H1 (cell line): ENCODE measurements around the gene PML. TPM values are rescaled to one million over a fixed set of nuclear protein-coding genes. Genes with fewer than 3 reads are reported as not detected.

Experiments used
- CTCF ChIA-PET: fragments of 300-600 bp; sonication (Branson Sonifier 250); formaldehyde crosslinking; loops from one replicate; lab custom pipeline; 2021; ENCODE audit not compliant: partially characterized antibody; lab: Charles Lee
- POLR2A ChIA-PET: fragments of 300-600 bp; sonication (Branson Sonifier 250); formaldehyde crosslinking; loops from one replicate; lab custom pipeline; 2021; ENCODE audit warnings: inconsistent platforms; ENCODE audit not compliant: partially characterized antibody; lab: Charles Lee
- DNase-seq, 2 experiments: peaks; one replicate each; pipeline versions ENCODE4 v3.0.0 to v3.0.0-alpha.2; 2010 to 2022; ENCODE audit warnings: low spot score in 2 of 2, low read depth in 1 of 2, mixed read lengths in 1 of 2
- FAIRE-seq: peaks from 2 replicates; lab custom pipeline; 2011; peaks lifted over from hg19 to GRCh38; lab: Jason Lieb, UNC
- H2AFZ ChIP-seq: 2 replicates; pipeline ENCODE4 v1.8.1; 2012; ENCODE audit warnings: low read length, inconsistent platforms
- H2AK5ac ChIP-seq: 2 replicates; pipeline ENCODE4 v1.6.1; 2013; ENCODE audit warnings: low read depth, low read length
- H2BK120ac ChIP-seq: replicated peaks from 2 replicates; pipeline ENCODE3; 2013; ENCODE audit warnings: low read depth, low read length, inconsistent platforms
- H2BK12ac ChIP-seq: 2 replicates; pipeline ENCODE4 v1.6.1; 2013; ENCODE audit warnings: low read depth, low read length
- H2BK15ac ChIP-seq: 2 replicates; pipeline ENCODE4 v1.6.1; 2013; ENCODE audit warnings: low read length
- H2BK20ac ChIP-seq: 2 replicates; pipeline ENCODE4 v1.6.1; 2013; ENCODE audit warnings: low read length
- H2BK5ac ChIP-seq: 2 replicates; pipeline ENCODE4 v1.6.1; 2013; ENCODE audit warnings: low read depth, low read length
- H3K14ac ChIP-seq: 2 replicates; pipeline ENCODE4 v1.6.1; 2013; ENCODE audit warnings: inconsistent platforms; ENCODE audit not compliant: insufficient read length
- H3K18ac ChIP-seq: 2 replicates; pipeline ENCODE4 v1.6.1; 2013; ENCODE audit warnings: low read length; ENCODE audit errors: extremely low read depth
- H3K23ac ChIP-seq: 2 replicates; pipeline ENCODE4 v1.6.1; 2013; ENCODE audit warnings: inconsistent platforms; ENCODE audit not compliant: insufficient read length
- H3K23me2 ChIP-seq: 2 replicates; pipeline ENCODE4 v1.6.1; 2013; ENCODE audit warnings: low read depth, low read length
- H3K27ac ChIP-seq: 2 replicates; pipeline ENCODE4 v1.6.1; 2011; ENCODE audit warnings: low read depth, low read length, inconsistent platforms
- H3K27me3 ChIP-seq, 4 experiments: replicated peaks in 1 of 4; 1 replicate in 1 of 4; 2 replicates in 3 of 4; pipeline versions ENCODE4 v1.6.1 to v1.8.1; 2011 to 2013; ENCODE audit warnings: low read length in 3 of 4, mild to moderate bottlenecking in 3 of 4, inconsistent platforms in 2 of 4, mixed read lengths in 2 of 4, moderate library complexity in 1 of 4; ENCODE audit not compliant: control insufficient read depth in 3 of 4, insufficient read depth in 3 of 4; ENCODE audit errors: extremely low read depth in 1 of 4
- H3K36me3 ChIP-seq, 4 experiments: 2 replicates each; pipeline versions ENCODE4 v1.6.1 to v1.8.1; 2011 to 2013; ENCODE audit warnings: mild to moderate bottlenecking in 4 of 4, low read length in 3 of 4, moderate library complexity in 2 of 4, control low read depth in 1 of 4, inconsistent platforms in 1 of 4; ENCODE audit not compliant: insufficient read depth in 4 of 4, control insufficient read depth in 2 of 4
- H3K4ac ChIP-seq: replicated peaks from 2 replicates; pipeline ENCODE3; 2013; ENCODE audit warnings: low read length, low read depth, mixed read lengths, inconsistent platforms; ENCODE audit not compliant: insufficient read length
- H3K4me1 ChIP-seq, 4 experiments: replicated peaks in 1 of 4; 1 replicate in 1 of 4; 2 replicates in 3 of 4; pipeline versions ENCODE4 v1.6.1 to v1.8.1; 2011 to 2013; ENCODE audit warnings: low read length in 3 of 4, inconsistent platforms in 2 of 4, mixed read lengths in 1 of 4; ENCODE audit not compliant: insufficient read depth in 4 of 4, control insufficient read depth in 3 of 4
- H3K4me2 ChIP-seq, 2 experiments: 2 replicates each; pipeline versions ENCODE4 v1.6.1 to v1.8.1; 2011 to 2013; ENCODE audit warnings: low read depth in 2 of 2, low read length in 2 of 2, control low read depth in 1 of 2, inconsistent platforms in 1 of 2, mild to moderate bottlenecking in 1 of 2; ENCODE audit not compliant: insufficient read depth in 1 of 2
- H3K4me3 ChIP-seq, 4 experiments: fragments of 200-600, 300-600 bp in 1 of 4; sonication (generic), shearing (Covaris generic), sonication (Bioruptor Twin) in 1 of 4; 2 replicates each; pipeline versions ENCODE4 v1.5.1 to v1.8.1; 2011 to 2016; ENCODE audit warnings: low read length in 4 of 4, low read depth in 3 of 4, control low read depth in 2 of 4, inconsistent platforms in 2 of 4, mild to moderate bottlenecking in 2 of 4, mixed read lengths in 1 of 4, moderate library complexity in 1 of 4; ENCODE audit not compliant: insufficient read depth in 2 of 4; ENCODE audit errors: extremely low read depth in 1 of 4
- H3K56ac ChIP-seq: replicated peaks from 2 replicates; pipeline ENCODE3; 2013; ENCODE audit warnings: low read depth, mild to moderate bottlenecking, mixed read lengths, low read length, inconsistent platforms; ENCODE audit not compliant: insufficient read length
- H3K79me1 ChIP-seq: 2 replicates; pipeline ENCODE4 v1.6.1; 2013; ENCODE audit warnings: low read depth, low read length, control low read depth
- H3K79me2 ChIP-seq, 2 experiments: 2 replicates each; pipeline versions ENCODE4 v1.6.1 to v1.8.1; 2012 to 2013; ENCODE audit warnings: low read length in 2 of 2, mild to moderate bottlenecking in 2 of 2, inconsistent platforms in 1 of 2; ENCODE audit not compliant: insufficient read depth in 2 of 2, control insufficient read depth in 1 of 2
- H3K9ac ChIP-seq, 4 experiments: replicated peaks in 1 of 4; 1 replicate in 1 of 4; 2 replicates in 3 of 4; pipeline versions ENCODE4 v1.6.1 to v1.8.1; 2011 to 2013; ENCODE audit warnings: low read depth in 3 of 4, low read length in 3 of 4, control low read depth in 2 of 4, mild to moderate bottlenecking in 2 of 4, moderate library complexity in 2 of 4, inconsistent platforms in 1 of 4; ENCODE audit errors: extremely low read depth in 1 of 4
- H3K9me3 ChIP-seq, 2 experiments: 2 replicates each; pipeline versions ENCODE4 v1.6.1 to v1.8.1; 2012 to 2013; ENCODE audit warnings: mild to moderate bottlenecking in 2 of 2, moderate library complexity in 2 of 2, control low read depth in 1 of 2, inconsistent platforms in 1 of 2, low read depth in 1 of 2, low read length in 1 of 2, mixed read lengths in 1 of 2; ENCODE audit not compliant: insufficient read depth in 2 of 2
- H4K20me1 ChIP-seq, 2 experiments: replicated peaks in 1 of 2; 2 replicates each; pipeline versions ENCODE3 to v1.8.1; 2011 to 2013; ENCODE audit warnings: inconsistent platforms in 2 of 2, low read length in 2 of 2, mild to moderate bottlenecking in 1 of 2; ENCODE audit not compliant: insufficient read depth in 2 of 2, control insufficient read depth in 1 of 2
- H4K5ac ChIP-seq: 2 replicates; pipeline ENCODE4 v1.6.1; 2013; ENCODE audit warnings: low read length, low read depth, mixed read lengths, inconsistent platforms; ENCODE audit not compliant: insufficient read length
- H4K8ac ChIP-seq: 2 replicates; pipeline ENCODE4 v1.8.0; 2013; ENCODE audit warnings: mild to moderate bottlenecking, moderate library complexity, low read length, inconsistent platforms; ENCODE audit not compliant: insufficient read depth; ENCODE audit errors: extremely low read depth
- H4K91ac ChIP-seq: replicated peaks from 2 replicates; pipeline ENCODE3; 2013; ENCODE audit warnings: low read length, mixed read lengths, inconsistent platforms; ENCODE audit not compliant: insufficient read length
- RAD21 ChIP-seq, 2 experiments: IDR thresholded peaks in 1 of 2; conservative IDR thresholded peaks in 1 of 2; 2 replicates each; pipeline ENCODE4 v1.6.1; 2011; ENCODE audit warnings: low read depth in 2 of 2, low read length in 2 of 2, improper control_type of control experiment in 1 of 2, inconsistent platforms in 1 of 2, mild to moderate bottlenecking in 1 of 2, moderate library complexity in 1 of 2
- WGBS, 2 experiments: shearing (Covaris generic) in 1 of 2; methylation state at CpG; one replicate each; pipeline versions ENCODE4 v1.1.6 to v1.1.7; 2013 to 2015; ENCODE audit warnings: low lambda C conversion rate in 2 of 2, mixed read lengths in 2 of 2, inconsistent platforms in 1 of 2, low coverage in 1 of 2, missing lambda C conversion rate in 1 of 2; ENCODE audit not compliant: insufficient replicate concordance in 2 of 2, insufficient coverage in 1 of 2, insufficient read length in 1 of 2; ENCODE audit errors: extremely low coverage in 1 of 2, missing lambda C conversion rate in 1 of 2; 5-methylcytosine and 5-hydroxymethylcytosine counted together
- polyA plus RNA-seq, 7 experiments: library from polyadenylated mRNA; depleted of rRNA in 3 of 7; stranded (reverse) in 5 of 7; unstranded in 2 of 7; fragments of >200 nt in 5 of 7; fragments of 200-250 nt in 2 of 7; gene quantifications; 1 replicate in 5 of 7; 2 replicates in 1 of 7; 4 replicates in 1 of 7; pipeline versions ENCODE4 v1.2.1 to v1.2.3, GENCODE V29; 2011 to 2013; ENCODE audit warnings: missing spikeins in 2 of 7, mixed read lengths in 2 of 7
- total RNA-seq: library from RNA; stranded (reverse); fragmentation: NEBNext Ultra II Directional; extraction: Animal tissue kit (Norgen Biotek cat#: 25700); gene quantifications from 2 replicates; pipeline ENCODE4 v1.2.1, GENCODE V29; 2021

Gene PML
- total and polyA plus RNA-seq, 2 of the 8 experiments (the other 6 are each of a cell fraction or from before 2014, with no cell fraction given), result 14.9 to 30.3 TPM

DNA sequence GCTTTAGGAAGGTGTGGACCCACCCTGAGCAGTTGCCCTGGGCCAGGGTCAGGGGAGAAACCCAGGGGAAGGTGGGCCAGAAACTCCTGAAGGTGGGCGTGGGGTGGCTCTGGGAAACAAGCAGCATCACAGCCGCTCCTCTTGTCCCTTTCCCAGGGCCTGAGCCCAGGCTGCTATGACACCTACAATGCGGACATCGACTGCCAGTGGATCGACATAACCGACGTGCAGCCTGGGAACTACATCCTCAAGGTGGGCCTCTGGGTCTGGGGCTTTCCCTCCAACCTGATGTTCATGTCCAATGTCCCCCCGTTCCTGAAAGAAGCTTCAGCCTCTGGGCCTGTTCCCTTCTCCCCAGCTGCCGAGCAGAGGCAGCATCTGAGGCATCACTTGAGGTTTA is 46.9 kb upstream of the PML start:
- Histone ChIP-seq H2BK5ac (no peak overlapping the region), H4K5ac (no peak overlapping the region), H3K23me2 (no peaks in the 10 kb centered on the region), H4K8ac (no peak overlapping the region), H2BK120ac (no peak overlapping the region), H3K14ac (no peak overlapping the region), H3K9ac (no peak overlapping the region), H2BK12ac (no peak overlapping the region), H3K56ac (no peak overlapping the region), H3K79me2 (no peaks in the 10 kb centered on the region), H3K4me3 (no peak overlapping the region), H3K79me1 (no peaks in the 10 kb centered on the region), H3K27me3 (no peaks in the 10 kb centered on the region), H4K20me1 (no peaks in the 10 kb centered on the region), H3K23ac (no peak overlapping the region), H3K18ac (no peak overlapping the region), H4K91ac (no peak overlapping the region), H3K9me3 (no peaks in the 10 kb centered on the region), H3K4me2 (no peak overlapping the region), H2AFZ (no peak overlapping the region), H3K27ac (no peak overlapping the region), H2BK15ac (no peak overlapping the region), H3K4ac (no peak overlapping the region), H3K36me3 (no peaks in the 10 kb centered on the region), H2BK20ac (no peak overlapping the region), H3K4me1 (peaks cover 6 to 16% (median 12%) of the 10 kb centered on the region in 4 experiments), H2AK5ac (no peak overlapping the region)
- CTCF ChIA-PET, result interaction anchor here (1.3 to 1.5 kb wide), 3 partner anchors 13 to 88 kb away, joined by 4 to 8 read pairs (median 5); no protein-coding TSS in a partner anchor
- POLR2A ChIA-PET, result no interaction called here
- DNase-seq (no peak), FAIRE-seq (no peak)
- TF ChIP-seq RAD21 (IDR thresholded peaks at IDR 0.05 in 1 of 2, conservative IDR thresholded peaks at IDR 0.05 in 1 of 2; ENCODE audit: low read depth in 2 of 2, low read length in 2 of 2), result no peak
- 88% methylated on average over 9 of the region's 9 CpGs; no CpG with 5 or more reads in 1 of the 2 experiments for WGBS, 2 experiments
